Activated naive CD4-positive, alpha-beta T cell treated with anti-CD3 and anti-CD28 coated beads, Interleukin-2, amount 50 U/mL, for 16 hours (primary cell): ENCODE measurements around the gene SMARCA5.

Source experiments
- DNase-seq: peaks from one replicate; pipeline ENCODE4 v3.0.0-alpha.2; 2020

Gene SMARCA5

DNA sequence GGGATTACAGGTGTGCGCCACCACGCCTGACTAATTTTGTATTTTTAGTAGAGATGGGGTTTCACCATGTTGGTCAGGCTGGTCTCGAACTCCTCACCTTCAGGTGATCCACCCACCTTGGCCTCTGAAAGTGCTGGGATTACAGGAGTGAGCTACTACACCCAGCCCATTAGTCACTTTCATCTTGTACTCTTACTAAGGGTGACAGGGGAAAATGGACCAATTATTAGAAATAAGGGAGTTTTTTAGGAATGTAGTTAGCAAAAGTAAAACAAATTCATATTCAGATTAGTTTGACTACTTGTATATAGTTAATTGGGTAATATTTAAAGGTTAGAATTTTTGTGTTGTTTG is 26.1 kb downstream of the SMARCA5 start:
- no peak for DNase-seq

DNA sequence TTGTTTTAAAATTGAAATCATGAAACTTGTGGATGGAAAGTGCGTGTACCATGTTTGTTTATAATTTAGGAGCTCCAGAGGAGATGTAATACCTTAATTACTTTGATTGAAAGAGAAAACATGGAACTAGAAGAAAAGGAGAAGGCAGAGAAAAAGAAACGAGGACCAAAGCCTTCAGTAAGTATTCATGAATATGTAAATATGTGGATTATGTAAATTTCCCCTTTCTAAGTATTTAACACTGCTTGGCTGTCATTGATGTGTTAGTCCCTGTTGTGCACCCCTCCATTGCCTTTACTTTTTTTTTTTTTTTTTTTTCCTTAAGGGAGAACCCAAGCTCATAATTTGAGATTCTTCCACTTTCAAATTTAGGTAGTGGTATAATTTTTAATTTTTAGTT is 36.4 kb downstream of the SMARCA5 start:
- no peak for DNase-seq

DNA sequence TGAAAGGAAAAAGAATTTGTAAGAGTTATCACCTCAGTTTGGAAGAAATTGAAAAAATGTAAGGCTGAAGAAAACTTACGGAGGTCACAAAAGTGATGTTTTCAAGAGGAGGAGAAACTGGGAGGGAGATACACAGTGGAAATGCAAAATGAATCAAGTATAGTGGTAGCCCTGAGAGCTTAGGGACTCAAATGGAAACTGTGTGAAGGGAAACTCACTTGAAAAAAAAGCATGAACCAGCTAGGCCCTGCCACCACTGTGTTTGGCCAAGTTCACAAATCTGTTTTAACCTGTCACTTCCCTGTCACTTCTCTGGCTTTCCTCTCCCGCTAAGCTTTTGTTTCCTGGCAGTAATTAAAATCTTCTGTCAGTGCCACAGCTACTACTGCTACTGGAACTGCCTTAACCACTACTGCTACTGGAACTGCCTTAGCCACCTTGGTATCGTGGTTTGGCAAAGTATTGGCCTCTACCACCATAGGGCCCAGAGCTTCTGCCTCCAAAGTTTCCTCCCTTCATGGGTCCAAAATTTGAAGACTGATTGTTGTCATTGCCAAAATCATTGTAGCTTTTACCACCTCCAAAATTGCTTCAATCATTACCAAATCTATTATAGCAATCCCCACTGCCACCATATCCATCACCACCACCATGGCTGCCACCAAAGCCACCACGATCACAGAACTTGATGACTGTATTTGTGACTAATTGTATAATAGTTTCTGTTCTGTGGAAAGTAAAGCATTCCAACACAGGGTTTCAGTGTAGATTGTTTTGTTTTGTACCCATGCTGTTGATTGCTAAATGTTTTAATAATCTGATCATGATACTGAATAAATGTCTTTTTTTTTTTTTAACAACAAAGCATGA is 41.5 kb downstream of the SMARCA5 start:
- DNase-seq = no peak

DNA sequence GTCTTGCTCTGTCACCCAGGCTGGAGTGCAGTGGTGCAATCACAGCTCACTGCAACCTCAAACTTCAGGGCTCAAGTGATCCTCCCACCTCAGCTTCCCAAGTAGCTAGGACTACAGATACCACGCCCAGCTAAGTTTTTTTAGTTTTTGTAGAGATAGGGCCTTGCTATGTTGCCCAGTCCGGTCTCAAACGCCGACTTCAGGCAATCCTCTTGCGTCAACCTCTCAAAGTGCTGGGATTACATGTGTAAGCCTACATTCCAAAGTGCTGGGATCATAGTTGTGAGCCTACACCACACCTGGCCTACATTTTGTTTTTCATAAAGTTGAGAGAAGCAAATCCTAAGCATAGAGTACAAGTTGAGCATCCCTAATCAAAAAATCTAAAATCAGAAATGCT is 42.2 kb downstream of the SMARCA5 start:
- DNase-seq = no peak

DNA sequence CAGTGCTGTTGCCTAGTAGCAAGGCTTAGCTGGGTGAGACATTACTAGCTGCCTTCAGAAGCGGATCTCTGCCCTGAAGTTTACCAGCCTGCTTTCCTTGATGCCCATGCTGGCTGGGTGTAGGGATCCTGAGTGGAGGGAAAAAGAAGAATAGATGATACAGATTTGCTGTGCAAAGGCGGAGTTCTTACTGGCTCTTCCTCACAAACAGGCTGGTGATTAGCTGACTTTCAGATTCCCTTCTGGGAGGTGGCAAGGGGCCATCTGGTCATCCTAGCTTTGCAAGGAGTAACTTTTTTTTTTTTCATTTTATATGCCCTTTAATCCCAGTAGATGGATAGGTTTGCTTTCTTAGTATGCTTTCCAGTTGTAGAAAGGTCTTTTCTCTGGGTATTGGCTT is 44.8 kb downstream of the SMARCA5 start:
- DNase-seq = no peak

DNA sequence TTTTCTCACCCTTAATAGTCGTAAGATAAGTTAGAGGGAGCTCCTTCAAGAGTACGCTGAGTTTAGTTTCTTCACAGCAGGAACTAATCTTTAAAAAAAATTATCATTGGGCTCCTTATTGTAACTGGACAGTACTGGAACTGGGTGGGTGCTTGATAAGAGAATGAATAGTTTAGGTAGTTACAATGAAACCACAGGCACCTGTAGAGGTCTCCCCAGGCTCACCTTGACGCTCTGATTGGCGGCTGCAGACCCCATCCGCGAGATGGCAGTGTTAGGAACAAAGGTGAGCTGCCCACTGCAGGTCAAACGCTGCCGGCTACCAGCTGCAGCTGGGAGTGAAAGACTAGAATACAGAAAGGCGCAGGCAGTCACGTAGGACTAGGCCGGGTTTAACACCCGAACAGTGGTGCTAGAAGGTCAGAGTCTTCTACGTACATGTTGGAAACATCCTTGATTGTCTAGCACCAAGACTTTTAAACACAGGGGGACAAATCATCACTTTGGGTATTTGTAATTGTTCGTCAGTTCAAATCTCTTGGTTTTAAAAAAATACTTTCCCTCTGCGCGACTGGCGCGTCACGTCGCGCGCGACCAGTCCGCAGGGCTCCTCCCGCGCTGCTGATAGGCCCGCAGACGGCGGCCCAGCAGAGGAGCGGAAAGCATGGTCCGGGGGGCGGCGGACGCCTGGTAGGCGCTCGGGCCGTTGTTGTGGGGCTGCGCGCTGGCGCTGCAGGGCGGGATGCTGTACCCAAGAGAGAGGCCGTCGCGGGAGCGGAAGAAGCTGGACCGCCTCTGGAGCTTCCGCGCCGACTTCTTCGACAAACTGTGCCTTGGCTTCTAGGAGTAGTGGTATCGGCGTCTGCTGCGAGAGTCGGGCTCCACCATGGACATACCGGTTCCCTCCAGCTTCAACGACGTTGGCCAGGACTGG is 45.6 kb downstream of the SMARCA5 start:
- peak; percentile 64 for DNase-seq

DNA sequence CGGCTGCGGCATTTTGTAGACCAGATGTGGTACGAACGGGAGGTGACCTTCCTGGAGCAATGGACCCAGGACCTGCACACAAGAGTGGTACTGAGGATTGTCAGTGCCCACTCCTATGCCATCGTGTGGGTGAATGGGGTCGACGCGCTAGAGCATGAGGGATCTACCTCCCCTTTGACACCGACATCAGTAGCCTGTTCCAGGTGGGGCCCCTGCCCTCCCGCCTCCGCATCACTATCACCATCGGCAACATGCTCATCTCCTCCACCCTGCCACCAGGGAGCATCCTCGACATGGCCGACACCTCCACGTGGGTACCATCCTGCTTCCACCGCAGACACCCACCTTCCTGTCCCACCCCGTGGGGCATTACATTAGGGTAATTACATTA is 46.2 kb downstream of the SMARCA5 start:
- no peak for DNase-seq

DNA sequence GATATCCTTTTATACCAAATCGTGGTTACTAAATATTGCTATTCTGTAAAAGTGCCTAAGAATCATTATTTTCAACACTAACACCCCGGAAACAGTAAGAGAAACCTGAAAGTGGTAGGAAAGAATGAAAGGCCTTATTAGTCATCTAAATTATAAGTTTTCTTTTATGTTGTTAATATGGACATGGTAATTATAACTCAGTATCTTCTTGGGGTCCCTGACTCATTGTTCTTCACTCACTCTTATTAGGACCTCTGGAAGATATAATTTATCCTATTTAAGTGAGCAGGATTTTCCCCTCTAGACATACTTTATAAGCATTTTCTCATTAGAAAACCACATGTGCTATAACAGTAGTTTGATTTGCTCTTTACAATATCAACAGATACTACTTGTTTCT is 51.0 kb downstream of the SMARCA5 start:
- DNase-seq = no peak

DNA sequence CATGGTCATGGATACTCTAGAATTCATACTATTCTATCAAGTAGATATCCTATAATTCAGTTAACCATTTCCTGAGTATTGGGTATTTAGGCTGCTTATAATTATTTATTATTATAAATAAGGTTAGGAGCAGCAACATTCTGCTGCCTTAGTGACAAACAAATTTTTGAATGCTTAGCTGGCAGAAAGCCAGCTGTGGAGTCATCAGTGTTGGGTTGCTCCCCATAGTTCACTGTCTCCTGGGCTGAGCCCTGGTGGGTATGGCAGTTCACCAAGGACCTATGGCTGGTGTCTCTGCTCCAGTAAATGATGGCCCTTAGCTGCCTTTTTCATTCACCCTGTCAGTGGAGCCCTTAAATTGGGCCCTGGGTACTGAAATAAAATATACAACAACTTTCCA is 61.8 kb downstream of the SMARCA5 start:
- DNase-seq = no peak

DNA sequence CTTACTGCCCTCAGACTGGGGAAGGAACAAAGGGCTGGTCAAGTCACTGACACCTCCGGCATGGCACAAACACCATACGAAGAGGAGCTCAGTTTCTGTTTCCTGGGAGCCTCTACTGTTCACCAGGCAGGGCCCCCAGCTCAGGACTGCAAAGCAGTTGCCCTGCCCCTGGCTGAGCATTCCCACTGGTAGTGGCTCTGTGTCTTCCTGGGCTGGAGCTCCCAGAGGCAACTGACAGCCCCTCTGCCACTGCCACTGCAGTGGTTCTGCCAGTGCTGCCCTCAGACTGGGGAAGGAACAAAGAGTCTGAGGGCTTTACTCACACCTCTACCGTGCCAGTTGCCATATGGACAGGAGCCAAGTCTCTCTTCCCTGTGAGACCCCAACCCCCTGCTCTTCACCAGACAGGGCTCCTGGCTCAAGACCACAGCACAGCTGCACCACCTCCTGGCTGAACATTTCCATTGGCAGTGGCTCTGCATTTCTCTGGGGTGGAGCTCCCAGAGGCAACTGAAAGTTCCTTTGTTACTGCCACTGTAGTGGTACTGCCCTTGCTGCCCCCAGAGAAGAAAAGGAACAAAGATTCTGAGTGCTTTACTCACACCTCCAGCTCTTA is 67.9 kb downstream of the SMARCA5 start:
- no peak for DNase-seq

DNA sequence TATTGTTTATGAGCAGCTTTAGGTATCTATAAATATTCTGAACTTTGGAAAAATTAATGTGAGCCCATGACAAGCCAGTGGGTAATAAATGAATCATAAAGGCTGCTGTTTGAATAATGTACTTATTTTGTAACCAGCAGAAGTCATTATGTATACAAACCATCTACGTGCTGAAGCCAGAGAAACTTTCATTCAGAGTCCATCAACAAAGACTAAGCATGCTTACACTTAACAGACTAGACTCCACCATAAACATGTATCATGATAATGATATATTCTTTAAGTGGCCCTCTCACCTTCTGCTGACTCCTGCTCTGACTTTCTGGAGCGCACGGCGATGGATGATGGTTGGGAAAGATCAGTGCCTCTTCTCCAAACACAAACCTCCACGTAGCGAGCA is 72.0 kb downstream of the SMARCA5 start:
- no peak for DNase-seq

DNA sequence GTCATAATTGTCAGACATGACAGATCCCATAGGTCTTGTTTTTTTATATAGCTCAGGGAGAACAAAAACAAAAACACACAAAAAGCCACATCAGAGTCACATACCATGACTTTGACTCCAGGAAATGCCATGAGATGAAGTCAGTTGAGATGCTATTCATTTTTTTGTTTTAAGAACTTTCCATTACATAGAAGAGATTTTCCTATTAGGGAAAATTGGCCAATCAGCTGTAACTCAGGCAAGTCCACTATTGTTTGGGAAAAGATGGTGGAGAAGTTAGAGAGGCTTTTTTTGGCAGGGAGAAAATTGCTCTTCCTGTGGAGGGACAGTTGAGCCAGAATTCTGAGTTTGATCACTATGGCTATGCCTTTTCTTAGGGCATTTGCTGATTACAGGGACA is 72.6 kb downstream of the SMARCA5 start:
- DNase-seq = no peak

DNA sequence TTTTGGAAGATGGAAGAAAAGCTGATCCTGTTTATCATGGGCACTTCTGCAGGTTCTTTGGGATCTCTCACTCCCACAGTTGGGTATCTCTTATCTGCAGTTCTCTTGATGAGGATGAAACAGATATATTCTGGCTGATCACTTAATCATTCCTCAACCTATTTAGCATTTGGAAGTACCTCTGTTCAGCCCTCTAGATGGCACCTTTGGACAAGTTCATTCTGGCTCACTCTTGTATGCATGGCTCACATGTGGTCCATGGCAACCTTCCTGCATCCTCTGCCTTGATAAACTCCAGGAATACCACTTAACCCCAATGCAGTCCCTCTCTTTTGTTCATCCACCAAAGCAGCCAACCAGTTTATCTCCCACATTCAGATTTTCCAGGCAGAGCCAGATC is 74.2 kb downstream of the SMARCA5 start:
- no peak for DNase-seq

DNA sequence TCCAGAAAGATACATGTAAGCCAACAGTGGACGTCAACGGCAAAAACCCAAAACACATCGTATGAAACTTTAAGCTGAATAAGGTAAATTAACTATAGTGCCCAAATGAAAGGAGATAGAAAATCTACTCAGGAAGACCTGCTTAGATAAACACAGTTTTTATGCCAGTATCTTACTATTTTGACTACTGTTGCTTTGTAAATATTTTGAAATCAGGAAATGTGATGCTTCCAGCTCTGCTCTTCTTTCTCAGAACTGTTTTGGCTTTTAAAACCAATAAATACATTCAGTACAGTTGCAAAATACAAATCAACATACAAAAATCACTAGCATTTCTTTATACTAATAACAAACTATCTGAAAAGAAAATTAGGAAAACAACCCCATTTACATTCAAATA is 83.8 kb downstream of the SMARCA5 start:
- no peak for DNase-seq

DNA sequence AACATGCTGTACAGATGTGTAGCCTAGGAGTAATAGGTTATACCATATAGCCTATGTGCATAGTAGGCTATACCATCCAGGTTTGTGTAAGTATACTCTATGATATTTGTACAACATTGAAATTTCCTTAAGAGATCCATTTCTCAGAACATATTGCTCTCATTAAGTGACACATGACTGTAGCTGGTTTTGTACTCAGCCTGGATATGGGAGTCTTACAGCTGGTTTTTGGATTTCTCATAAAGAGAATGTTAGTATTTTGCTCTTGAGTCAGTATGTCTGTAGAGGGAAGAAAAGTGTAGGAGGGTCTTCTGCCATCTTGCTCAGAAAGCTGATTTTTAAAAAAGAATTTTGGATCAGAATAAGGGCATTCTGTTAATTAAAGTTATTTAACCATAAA is 85.3 kb downstream of the SMARCA5 start:
- no peak for DNase-seq

DNA sequence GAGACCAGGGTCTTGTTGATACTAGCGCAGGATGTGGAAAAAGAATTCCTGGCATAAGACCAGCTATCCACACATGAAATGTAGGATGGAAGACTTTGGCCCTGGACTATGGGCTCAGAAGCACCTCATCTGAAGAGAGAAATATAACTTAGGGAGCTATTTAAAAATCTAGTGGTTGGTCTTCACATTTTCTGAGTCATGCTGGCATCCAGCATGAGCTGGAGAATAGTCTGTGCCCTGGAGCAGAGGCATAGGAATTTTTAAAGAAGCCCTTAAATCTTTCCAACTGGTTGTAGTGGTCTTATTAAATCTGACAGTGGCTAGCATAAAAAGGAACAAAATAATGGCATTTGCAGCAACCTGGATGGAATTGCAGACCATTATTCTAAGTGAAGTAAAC is 86.3 kb downstream of the SMARCA5 start:
- DNase-seq = no peak

DNA sequence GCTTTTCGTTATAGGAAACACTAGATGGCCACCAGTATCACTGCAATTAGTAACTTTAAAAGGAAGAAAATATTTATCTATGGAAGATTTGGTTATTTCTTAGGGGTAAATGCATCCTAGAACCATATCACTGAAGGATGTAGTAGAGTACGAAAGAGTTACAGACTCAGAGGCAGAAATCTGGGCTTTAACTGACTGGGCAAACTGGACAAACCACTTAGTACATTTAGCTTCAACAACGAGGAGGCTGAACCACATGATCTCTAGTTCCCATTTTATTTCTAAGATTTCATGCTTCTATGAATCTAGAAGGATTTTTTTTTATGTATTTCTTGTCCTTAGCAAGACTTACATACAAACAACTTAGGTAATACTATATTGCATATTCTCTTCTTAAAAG is 93.0 kb downstream of the SMARCA5 start:
- DNase-seq = no peak
